Activated B cell treated with CpG ODN at 0.5 μM for 24 hours (primary cell): Measurements from ENCODE around the gene WDR38. TPM values are rescaled to one million over a fixed set of nuclear protein-coding genes. Genes with fewer than 3 reads are reported as not detected.
A peak's percentile ranks its signal among the peaks of the same experiment; 100 is the strongest.

Experiments
- ATAC-seq: fragments of 200-7000 bp; cut with Tn5 transposase; one replicate; pipeline ENCODE4 v1.10.0; 2021; ENCODE audit warnings: low read depth, mild to moderate bottlenecking, moderate library complexity
- CTCF ChIA-PET: fragments of 350-600 bp; sonication (Branson Sonifier 250); formaldehyde crosslinking; loops from one replicate; lab custom pipeline; 2021; ENCODE audit warnings: antibody characterized with exemption; lab: Charles Lee
- POLR2A ChIA-PET: fragments of 350-600 bp; sonication (Branson Sonifier 250); formaldehyde crosslinking; loops from one replicate; lab custom pipeline; 2021; ENCODE audit warnings: antibody characterized with exemption; lab: Charles Lee
- DNase-seq: peaks from one replicate; pipeline ENCODE4 v3.0.0; 2022
- H3K27ac Mint-ChIP-seq: one replicate; pipeline ENCODE4 v1.8.0; 2020; ENCODE audit warnings: mixed read lengths
- H3K27me3 Mint-ChIP-seq: one replicate; pipeline ENCODE4 v1.8.0; 2021; ENCODE audit warnings: mixed read lengths
- H3K36me3 Mint-ChIP-seq: one replicate; pipeline ENCODE4 v1.8.0; 2021; ENCODE audit warnings: low read depth, mixed read lengths
- H3K4me1 Mint-ChIP-seq: one replicate; pipeline ENCODE4 v1.8.0; 2021; ENCODE audit warnings: mixed read lengths
- H3K4me3 Mint-ChIP-seq: one replicate; pipeline ENCODE4 v1.8.0; 2020; ENCODE audit warnings: mild to moderate bottlenecking, mixed read lengths
- H3K9me3 Mint-ChIP-seq: one replicate; pipeline ENCODE4 v1.8.0; 2020; ENCODE audit warnings: mixed read lengths
- intact Hi-C: fragments of 100-400 bp; cut with micrococcal nuclease; formaldehyde crosslinking; loops from one replicate; pipeline ENCODE4 v1.15.1; 2024
- total RNA-seq: library from RNA; stranded (reverse); gene quantifications from 2 replicates; pipeline ENCODE4 v1.2.3, GENCODE V29; 2022
- TF ChIP-seq, protein P1 (sequence below): fragments of 200-600 bp; IDR thresholded peaks from one replicate; pipeline ENCODE4 v1.8.0; 2022; ENCODE audit warnings: antibody characterized with exemption, mild to moderate bottlenecking

Gene WDR38
- total RNA-seq, 1 donor from 2014 or later = not detected

DNA sequence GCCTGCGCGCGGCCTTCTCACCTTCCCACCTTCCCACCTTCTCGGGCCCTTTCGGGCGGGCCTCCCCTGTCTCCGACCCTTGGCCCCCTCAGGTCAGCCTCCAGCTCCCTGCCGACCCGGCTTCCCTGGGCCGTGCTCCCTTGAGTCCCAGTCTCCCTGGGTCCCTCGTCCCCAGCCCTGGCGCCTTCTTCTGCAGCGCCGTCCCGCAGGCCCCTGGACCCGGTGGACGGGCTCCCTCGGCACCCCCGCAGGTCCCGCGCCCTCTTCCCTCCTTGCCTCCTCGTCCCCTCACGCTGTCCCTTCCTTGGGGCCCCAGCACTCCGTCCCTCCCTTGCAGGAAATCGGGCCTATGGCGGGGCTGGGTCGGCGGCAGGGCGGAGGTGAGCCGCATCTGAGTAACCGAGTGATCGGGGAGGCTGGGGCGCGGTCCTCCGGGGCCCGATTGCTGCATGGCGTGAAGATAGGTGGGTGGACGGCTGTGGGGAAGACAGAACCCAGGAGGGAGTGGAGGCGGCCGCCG is 16.3 kb downstream of the WDR38 start:
- Mint-ChIP-seq H3K4me1 (peaks cover 58% of the 10 kb centered on the region), H3K36me3 (peaks cover 40% of the 10 kb centered on the region), H3K4me3 (peak overlapping the region; percentile 91), H3K27ac (peak overlapping the region; percentile 97), H3K27me3 (no peaks in the 10 kb centered on the region), H3K9me3 (no peaks in the 10 kb centered on the region)
- ChIA-PET CTCF (interaction anchor here (1.0 to 2.2 kb wide), 2 partner anchors 8 to 24 kb away, joined by 3 to 6 read pairs; partner anchors contain the start of genes ARPC5L and RPL35), POLR2A (interaction anchor here (0.5 to 7.3 kb wide), 13 partner anchors 7 to 372 kb away, joined by 3 to 164 read pairs (median 4); partner anchors contain the start of genes ARPC5L, GOLGA1, HSPA5 and NR6A1)
- intact Hi-C loops = loop anchor here (2.0 kb wide), 1 partner anchor 25 kb away; no protein-coding TSS in a partner anchor
- TF ChIP-seq, protein P1, sequence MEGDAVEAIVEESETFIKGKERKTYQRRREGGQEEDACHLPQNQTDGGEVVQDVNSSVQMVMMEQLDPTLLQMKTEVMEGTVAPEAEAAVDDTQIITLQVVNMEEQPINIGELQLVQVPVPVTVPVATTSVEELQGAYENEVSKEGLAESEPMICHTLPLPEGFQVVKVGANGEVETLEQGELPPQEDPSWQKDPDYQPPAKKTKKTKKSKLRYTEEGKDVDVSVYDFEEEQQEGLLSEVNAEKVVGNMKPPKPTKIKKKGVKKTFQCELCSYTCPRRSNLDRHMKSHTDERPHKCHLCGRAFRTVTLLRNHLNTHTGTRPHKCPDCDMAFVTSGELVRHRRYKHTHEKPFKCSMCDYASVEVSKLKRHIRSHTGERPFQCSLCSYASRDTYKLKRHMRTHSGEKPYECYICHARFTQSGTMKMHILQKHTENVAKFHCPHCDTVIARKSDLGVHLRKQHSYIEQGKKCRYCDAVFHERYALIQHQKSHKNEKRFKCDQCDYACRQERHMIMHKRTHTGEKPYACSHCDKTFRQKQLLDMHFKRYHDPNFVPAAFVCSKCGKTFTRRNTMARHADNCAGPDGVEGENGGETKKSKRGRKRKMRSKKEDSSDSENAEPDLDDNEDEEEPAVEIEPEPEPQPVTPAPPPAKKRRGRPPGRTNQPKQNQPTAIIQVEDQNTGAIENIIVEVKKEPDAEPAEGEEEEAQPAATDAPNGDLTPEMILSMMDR = no peak
- peak; percentile 9 for ATAC-seq
- DNase-seq = peak; percentile 37

DNA sequence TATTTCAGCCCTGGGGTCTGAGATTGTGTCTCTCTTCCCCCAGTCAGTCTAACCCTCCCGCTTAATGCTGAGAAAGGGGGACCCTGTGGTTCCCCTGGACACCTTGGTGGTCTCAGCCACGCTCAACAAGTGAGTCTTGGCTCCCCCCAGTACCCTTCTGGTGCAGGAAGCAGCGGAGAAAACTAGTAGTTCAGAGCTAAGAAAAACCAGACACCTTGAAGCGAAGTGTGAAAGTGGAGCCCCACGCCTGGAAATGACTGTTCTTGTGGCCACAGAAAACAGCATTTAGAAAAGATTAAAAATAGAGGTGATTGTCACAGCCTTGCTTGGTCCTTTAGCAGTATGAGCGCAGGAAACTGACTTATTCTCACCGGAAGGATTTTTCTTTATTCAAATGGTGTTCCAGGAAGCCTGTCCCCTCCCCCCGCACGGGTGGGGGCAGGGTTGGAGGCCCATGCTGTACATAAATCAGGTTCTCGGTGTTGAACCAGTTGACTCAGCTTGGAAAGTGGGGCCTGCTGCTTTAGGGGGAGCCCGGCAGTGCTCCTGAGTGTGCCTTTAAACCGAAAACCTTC is 16.8 kb downstream of the WDR38 start:
- Mint-ChIP-seq H3K4me1 (peaks cover 63% of the 10 kb centered on the region), H3K9me3 (no peaks in the 10 kb centered on the region)

DNA sequence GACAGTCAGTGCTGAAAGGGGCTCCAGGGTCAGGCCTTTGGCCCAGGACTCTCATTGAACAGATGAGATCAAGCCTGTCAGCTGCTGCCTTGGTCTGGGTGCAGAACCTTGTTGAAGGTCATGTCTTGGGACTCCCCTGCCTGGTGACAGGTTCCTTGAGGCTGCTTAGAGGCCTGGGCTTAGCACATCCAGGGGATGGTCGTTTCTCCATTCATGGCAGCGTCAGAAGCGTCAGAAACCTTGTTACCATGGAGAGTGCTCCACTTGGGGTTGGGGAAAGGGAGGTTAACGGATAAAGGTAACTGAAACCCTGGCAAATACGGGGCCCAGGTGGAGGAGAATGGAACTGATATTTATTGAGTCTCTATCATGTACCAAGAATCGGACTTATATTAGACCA is 17.5 kb downstream of the WDR38 start:
- TF ChIP-seq, protein P1 = no peak
- H3K9me3 Mint-ChIP-seq = no peaks in the 10 kb centered on the region
- no peak for ATAC-seq
- peak overlapping the region; percentile 97 for H3K27ac Mint-ChIP-seq
- H3K36me3 Mint-ChIP-seq = peaks cover 52% of the 10 kb centered on the region
- peaks cover 65% of the 10 kb centered on the region for H3K4me1 Mint-ChIP-seq
- H3K4me3 Mint-ChIP-seq = peak overlapping the region; percentile 91
- H3K27me3 Mint-ChIP-seq = no peaks in the 10 kb centered on the region
- DNase-seq = no peak
- ChIA-PET CTCF (interaction anchor here (0.6 to 2.2 kb wide), 3 partner anchors 9 to 334 kb away, joined by 3 to 6 read pairs (median 6); partner anchors contain the start of genes ARPC5L, NR6A1 and RPL35), POLR2A (interaction anchor here (0.8 to 7.3 kb wide), 12 partner anchors 8 to 371 kb away, joined by 3 to 164 read pairs (median 5); partner anchors contain the start of genes ARPC5L, HSPA5, NR6A1 and RPL35)
- intact Hi-C loops = loop anchor here (1.0 kb wide), 4 partner anchors 8 to 99 kb away; partner anchors contain the start of genes ARPC5L, GOLGA1, NR6A1 and WDR38

More for the DNA sequence above, 16.8 kb downstream of the WDR38 start:
- DNase-seq (peak; percentile 49), ATAC-seq (peak; percentile 53)
- TF ChIP-seq, protein P1 = no peak
- peaks cover 45% of the 10 kb centered on the region for H3K36me3 Mint-ChIP-seq
- ChIA-PET CTCF (interaction anchor here (1.0 to 2.2 kb wide), 2 partner anchors 8 to 23 kb away, joined by 3 to 6 read pairs; partner anchors contain the start of genes ARPC5L and RPL35), POLR2A (interaction anchor here (0.5 to 7.3 kb wide), 16 partner anchors 8 to 371 kb away, joined by 3 to 164 read pairs (median 4); partner anchors contain the start of genes ARPC5L, GOLGA1, HSPA5 and NR6A1)
- H3K4me3 Mint-ChIP-seq = peak overlapping the region; percentile 91
- no peaks in the 10 kb centered on the region for H3K27me3 Mint-ChIP-seq
- peak overlapping the region; percentile 97 for H3K27ac Mint-ChIP-seq
- intact Hi-C loops = loop anchor here (1.0 to 2.0 kb wide), 5 partner anchors 8 to 99 kb away; partner anchors contain the start of genes ARPC5L, GOLGA1, NR6A1 and WDR38

DNA sequence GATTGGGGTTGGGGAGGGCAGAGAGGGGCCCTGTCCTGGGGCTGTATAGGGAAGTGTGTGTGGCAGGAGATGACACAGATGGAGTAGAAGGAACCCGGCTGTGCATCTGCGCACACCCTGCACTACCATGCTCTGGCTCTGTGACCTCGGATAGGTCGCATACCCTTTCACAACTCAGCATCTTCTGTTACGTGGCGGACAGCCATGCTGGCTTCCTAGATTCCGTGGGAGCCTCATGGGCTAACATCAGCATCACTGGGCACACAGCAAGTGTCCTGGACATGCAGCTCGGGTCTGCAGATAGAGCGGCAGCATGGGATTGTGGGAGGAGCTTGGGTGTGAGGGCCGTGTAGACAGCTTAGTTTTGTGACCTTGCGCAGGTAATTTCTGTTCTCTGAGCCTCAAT is 17.9 kb downstream of the WDR38 start:
- H3K27me3 Mint-ChIP-seq = no peaks in the 10 kb centered on the region
- peak overlapping the region; percentile 91 for H3K4me3 Mint-ChIP-seq
- H3K4me1 Mint-ChIP-seq = peaks cover 65% of the 10 kb centered on the region
- POLR2A ChIA-PET = interaction anchor here (0.9 to 7.3 kb wide), 4 partner anchors 9 to 100 kb away, joined by 5 to 164 read pairs (median 10); partner anchors contain the start of genes ARPC5L, NR6A1 and RPL35
- H3K36me3 Mint-ChIP-seq = peaks cover 56% of the 10 kb centered on the region
- DNase-seq = no peak
- H3K27ac Mint-ChIP-seq = peak overlapping the region; percentile 97
- intact Hi-C loops = no loop called here
- ATAC-seq = no peak
- TF ChIP-seq, protein P1 = no peak
- H3K9me3 Mint-ChIP-seq = no peaks in the 10 kb centered on the region
- CTCF ChIA-PET = interaction anchor here (0.6 to 1.6 kb wide), 2 partner anchors 100 to 335 kb away, joined by 3 to 6 read pairs; partner anchors contain the start of gene NR6A1
